ENCODE measurements around the gene GSTP1.
"Not testable (repeated sequence)": the region's sequence is repeated elsewhere in the genome, so short reads cannot be mapped to it uniquely, and the experiment has no call there.

- TF ChIP-seq, protein P1, sequence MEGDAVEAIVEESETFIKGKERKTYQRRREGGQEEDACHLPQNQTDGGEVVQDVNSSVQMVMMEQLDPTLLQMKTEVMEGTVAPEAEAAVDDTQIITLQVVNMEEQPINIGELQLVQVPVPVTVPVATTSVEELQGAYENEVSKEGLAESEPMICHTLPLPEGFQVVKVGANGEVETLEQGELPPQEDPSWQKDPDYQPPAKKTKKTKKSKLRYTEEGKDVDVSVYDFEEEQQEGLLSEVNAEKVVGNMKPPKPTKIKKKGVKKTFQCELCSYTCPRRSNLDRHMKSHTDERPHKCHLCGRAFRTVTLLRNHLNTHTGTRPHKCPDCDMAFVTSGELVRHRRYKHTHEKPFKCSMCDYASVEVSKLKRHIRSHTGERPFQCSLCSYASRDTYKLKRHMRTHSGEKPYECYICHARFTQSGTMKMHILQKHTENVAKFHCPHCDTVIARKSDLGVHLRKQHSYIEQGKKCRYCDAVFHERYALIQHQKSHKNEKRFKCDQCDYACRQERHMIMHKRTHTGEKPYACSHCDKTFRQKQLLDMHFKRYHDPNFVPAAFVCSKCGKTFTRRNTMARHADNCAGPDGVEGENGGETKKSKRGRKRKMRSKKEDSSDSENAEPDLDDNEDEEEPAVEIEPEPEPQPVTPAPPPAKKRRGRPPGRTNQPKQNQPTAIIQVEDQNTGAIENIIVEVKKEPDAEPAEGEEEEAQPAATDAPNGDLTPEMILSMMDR (IDR thresholded peaks at IDR 0.05) = not testable (repeated sequence)
- TF ChIP-seq POLR2A, POLR2AphosphoS5 (IDR thresholded peaks at IDR 0.05): not testable (repeated sequence)
Observed at GRCh38 chr11:67588899-67589415, 5.3 kb downstream of the GSTP1 start.
